Measurements from ENCODE around the gene PLGLB2.
"Not testable (repeated sequence)": the region's sequence is repeated elsewhere in the genome, so short reads cannot be mapped to it uniquely, and the experiment has no call there.

The PLGLB2 gene

DNA sequence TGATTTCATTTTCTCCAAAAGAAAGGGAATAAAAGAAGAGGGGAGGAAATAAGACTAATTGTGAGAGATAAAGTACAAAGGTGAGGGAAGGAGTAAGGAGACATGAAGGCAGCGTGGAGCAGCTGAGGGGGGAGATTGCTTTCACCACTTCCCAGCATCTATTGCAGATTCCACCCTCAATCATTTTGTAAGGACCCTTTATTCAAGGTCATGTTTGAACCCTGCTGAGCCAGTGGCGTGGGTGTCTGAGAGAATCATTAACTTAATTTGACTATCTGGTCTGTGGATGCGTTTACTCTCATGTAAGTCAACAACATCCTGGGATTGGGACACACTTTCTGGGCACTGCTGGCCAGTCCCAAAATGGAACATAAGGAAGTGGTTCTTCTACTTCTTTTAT, at the start of gene PLGLB2:
TSS of gene PLGLB2 (plus strand) at position 297 of the 400 bp plus-strand sequence. CDS start at position 364, 67 bp downstream.
- not testable (repeated sequence) for H3F3A ChIP-seq (ENCODE audit: insufficient read depth); H3K4me2 ChIP-seq (ENCODE audit: low read depth, low read length, poor library complexity, severe bottlenecking); H3K9me3 ChIP-seq (ENCODE audit: insufficient read depth, low read length); H3K4me3 ChIP-seq (ENCODE audit: insufficient read depth, low read length, poor library complexity, severe bottlenecking); H3K36me3 ChIP-seq (ENCODE audit: low read length); H4K20me1 ChIP-seq (ENCODE audit: low read depth, low read length); H3K27ac ChIP-seq (ENCODE audit: low read depth, low read length); H2AFZ ChIP-seq (ENCODE audit: low read depth, low read length, severe bottlenecking); H3K9ac ChIP-seq (ENCODE audit: low read length); H3K79me2 ChIP-seq (ENCODE audit: insufficient read depth, low read length); H3K27me3 ChIP-seq (ENCODE audit: low read length); H3K9me2 ChIP-seq (replicated peaks; ENCODE audit: insufficient read depth, low read length)

DNA sequence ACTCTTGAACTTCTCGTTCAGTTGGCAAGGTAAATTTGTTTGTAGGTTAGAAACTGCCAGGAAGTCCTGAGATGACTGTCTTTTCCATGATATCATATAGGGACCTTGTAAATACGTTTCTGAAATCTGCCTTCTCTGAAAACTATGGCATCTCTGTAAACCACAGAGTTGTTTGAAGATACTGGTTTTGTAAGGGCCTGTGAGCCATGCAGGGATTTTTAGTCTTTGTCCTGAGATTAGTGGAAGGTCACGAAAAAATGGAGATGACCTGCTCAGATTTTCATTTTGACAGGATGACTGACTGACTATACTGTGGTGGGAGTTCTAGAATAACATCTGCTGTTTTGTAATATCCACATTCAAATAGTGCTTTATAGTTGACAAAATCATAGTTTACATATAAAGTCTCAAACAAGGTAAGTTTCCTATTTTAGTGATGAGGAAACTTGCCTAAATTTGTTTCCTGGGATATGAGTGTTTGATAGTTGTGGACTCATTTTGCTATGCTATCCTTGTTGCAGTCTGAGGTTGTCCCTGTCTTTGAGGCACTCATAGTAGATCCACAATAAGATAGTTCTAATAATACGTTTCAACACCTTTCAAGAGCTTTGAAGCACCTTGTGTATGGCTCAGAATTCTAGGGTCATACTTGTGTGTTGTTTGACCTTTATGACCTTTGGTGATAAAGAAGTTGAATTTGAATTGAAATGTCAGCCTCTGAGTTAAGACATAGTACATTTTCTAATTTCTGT, 43.1 kb upstream of the PLGLB2 start:
- not testable (repeated sequence) for H3K79me2 ChIP-seq (ENCODE audit: insufficient read depth, low read length); H3K27me3 ChIP-seq (ENCODE audit: low read length); H3K9me2 ChIP-seq (replicated peaks; ENCODE audit: insufficient read depth, low read length); H4K20me1 ChIP-seq (ENCODE audit: low read depth, low read length); H3K36me3 ChIP-seq (ENCODE audit: low read length); H2AFZ ChIP-seq (ENCODE audit: low read depth, low read length, severe bottlenecking); H3K4me3 ChIP-seq (ENCODE audit: insufficient read depth, low read length, poor library complexity, severe bottlenecking); H3K4me2 ChIP-seq (ENCODE audit: low read depth, low read length, poor library complexity, severe bottlenecking); H3K27ac ChIP-seq (ENCODE audit: low read depth, low read length); H3K9me3 ChIP-seq (ENCODE audit: insufficient read depth, low read length); H3F3A ChIP-seq (ENCODE audit: insufficient read depth); H3K9ac ChIP-seq (ENCODE audit: low read length)

DNA sequence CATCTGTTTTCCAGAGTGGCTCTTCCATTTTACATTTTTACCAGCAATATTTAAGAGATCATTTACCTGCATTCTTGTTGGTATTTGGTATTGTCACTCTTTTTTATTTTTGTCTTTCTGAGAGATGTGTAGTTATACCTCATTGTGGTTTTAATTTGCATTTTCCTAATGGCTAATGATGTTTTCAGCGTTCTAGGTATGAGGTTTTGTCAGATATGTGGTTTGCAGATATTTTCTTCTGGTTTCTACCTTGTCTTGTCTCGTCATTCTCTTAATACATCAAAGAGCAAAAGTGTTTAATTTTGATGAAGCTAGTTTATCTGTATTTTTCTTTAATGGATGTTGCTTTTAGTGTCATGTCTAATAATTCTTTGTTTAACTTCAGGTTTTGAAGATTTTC, 39.5 kb upstream of the PLGLB2 start:
- not testable (repeated sequence) for H3K4me3 ChIP-seq (ENCODE audit: insufficient read depth, low read length, poor library complexity, severe bottlenecking); H3K27me3 ChIP-seq (ENCODE audit: low read length); H3K9me3 ChIP-seq (ENCODE audit: insufficient read depth, low read length); H3F3A ChIP-seq (ENCODE audit: insufficient read depth); H2AFZ ChIP-seq (ENCODE audit: low read depth, low read length, severe bottlenecking); H3K36me3 ChIP-seq (ENCODE audit: low read length); H3K4me2 ChIP-seq (ENCODE audit: low read depth, low read length, poor library complexity, severe bottlenecking); H3K9ac ChIP-seq (ENCODE audit: low read length); H3K9me2 ChIP-seq (replicated peaks; ENCODE audit: insufficient read depth, low read length); H4K20me1 ChIP-seq (ENCODE audit: low read depth, low read length); H3K27ac ChIP-seq (ENCODE audit: low read depth, low read length); H3K79me2 ChIP-seq (ENCODE audit: insufficient read depth, low read length)

DNA sequence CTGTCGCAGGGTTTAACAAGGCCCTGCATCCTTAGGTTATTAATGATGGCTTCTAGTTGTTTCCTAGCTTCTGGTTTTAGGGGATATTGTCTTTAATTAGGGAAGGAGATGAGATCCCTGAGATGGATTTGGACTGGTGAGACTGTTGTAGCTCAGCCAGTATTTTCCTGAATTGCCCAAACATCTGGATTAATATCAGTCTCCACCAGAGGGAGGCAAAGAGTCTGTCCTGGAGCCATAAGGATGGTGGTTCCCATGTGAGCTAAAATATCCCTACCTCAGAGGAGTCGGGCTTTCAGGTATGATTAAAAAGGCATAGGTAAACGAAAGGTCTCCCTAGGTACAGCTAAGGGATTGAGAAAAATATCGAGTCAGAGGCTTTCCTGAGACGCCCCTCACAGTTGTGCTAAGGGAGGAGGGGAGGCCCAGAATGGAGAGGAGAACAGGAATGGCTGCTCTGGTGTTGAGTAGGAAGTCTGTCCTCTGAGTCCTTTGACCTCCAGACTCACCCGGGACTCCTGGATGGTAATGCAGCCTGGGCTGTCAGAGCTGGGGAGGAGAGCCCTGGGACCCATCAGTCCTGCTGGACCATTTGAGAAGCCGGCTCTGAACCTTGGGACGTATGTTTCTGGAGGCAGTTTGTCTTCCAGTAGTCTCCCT, 19.8 kb upstream of the PLGLB2 start:
- H3K9me3 ChIP-seq (ENCODE audit: insufficient read depth, low read length); H3K79me2 ChIP-seq (ENCODE audit: insufficient read depth, low read length); H3K9ac ChIP-seq (ENCODE audit: low read length); H4K20me1 ChIP-seq (ENCODE audit: low read depth, low read length); H3K4me3 ChIP-seq (ENCODE audit: insufficient read depth, low read length, poor library complexity, severe bottlenecking); H3K36me3 ChIP-seq (ENCODE audit: low read length); H3K27ac ChIP-seq (ENCODE audit: low read depth, low read length); H3K9me2 ChIP-seq (replicated peaks; ENCODE audit: insufficient read depth, low read length); H3K27me3 ChIP-seq (ENCODE audit: low read length); H3K4me2 ChIP-seq (ENCODE audit: low read depth, low read length, poor library complexity, severe bottlenecking); H3F3A ChIP-seq (ENCODE audit: insufficient read depth); H2AFZ ChIP-seq (ENCODE audit: low read depth, low read length, severe bottlenecking): not testable (repeated sequence)

DNA sequence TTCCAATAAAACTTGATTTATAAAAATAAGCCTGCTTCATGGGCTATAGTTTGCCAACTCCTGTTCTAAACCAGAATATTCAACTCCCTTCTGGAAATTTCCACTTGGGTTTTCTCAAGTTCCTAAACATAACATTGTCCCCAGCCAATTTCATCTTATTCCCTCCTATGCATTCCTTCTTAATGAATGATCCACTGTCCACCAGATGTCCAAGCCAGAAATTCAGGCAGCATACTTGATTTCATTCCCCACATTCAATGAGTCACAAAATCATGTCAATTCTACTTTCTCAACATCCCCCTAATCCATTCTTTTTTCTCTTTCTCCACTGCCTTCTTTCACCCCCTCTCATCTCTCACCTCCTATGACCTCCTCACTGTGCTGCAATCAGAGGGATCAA, 7.0 kb upstream of the PLGLB2 start:
- H2AFZ ChIP-seq (ENCODE audit: low read depth, low read length, severe bottlenecking); H4K20me1 ChIP-seq (ENCODE audit: low read depth, low read length); H3F3A ChIP-seq (ENCODE audit: insufficient read depth); H3K36me3 ChIP-seq (ENCODE audit: low read length); H3K9me2 ChIP-seq (replicated peaks; ENCODE audit: insufficient read depth, low read length); H3K4me3 ChIP-seq (ENCODE audit: insufficient read depth, low read length, poor library complexity, severe bottlenecking); H3K27ac ChIP-seq (ENCODE audit: low read depth, low read length); H3K9me3 ChIP-seq (ENCODE audit: insufficient read depth, low read length); H3K9ac ChIP-seq (ENCODE audit: low read length); H3K79me2 ChIP-seq (ENCODE audit: insufficient read depth, low read length); H3K27me3 ChIP-seq (ENCODE audit: low read length); H3K4me2 ChIP-seq (ENCODE audit: low read depth, low read length, poor library complexity, severe bottlenecking): not testable (repeated sequence)

DNA sequence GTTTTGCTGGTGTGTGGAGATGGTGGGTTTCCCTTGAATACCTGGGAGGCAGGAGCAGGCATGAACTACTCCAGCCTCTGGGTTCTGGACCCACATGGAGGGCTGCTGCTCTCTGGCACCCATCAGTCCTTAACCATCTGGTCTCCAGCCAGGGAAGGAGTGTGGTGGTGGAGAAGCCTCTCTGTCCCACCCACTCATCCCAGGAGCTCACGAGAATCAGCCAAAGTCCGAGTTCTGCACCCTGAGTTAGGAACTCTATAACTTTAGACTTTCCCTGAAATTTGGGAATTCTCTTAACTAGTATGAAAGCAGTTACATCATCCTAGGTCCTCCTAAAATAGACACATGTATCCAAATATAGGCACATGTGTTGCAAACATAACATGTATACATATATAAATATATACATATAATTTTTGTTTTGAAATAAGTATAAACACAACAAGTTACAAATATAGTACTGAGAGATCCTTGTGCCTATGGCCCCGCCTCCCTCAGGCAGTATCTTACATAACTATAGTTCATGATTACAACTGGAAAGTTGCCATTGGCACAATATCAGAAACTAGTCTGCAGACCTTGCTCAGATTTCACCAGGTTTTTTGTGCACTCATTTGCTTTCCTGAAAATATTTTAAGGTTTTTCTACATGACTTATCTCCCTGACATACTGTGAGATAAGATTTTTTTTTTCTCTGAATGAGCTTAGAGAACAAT, 5.3 kb upstream of the PLGLB2 start:
- H3K36me3 ChIP-seq (ENCODE audit: low read length); H3F3A ChIP-seq (ENCODE audit: insufficient read depth); H2AFZ ChIP-seq (ENCODE audit: low read depth, low read length, severe bottlenecking); H4K20me1 ChIP-seq (ENCODE audit: low read depth, low read length); H3K9me3 ChIP-seq (ENCODE audit: insufficient read depth, low read length); H3K79me2 ChIP-seq (ENCODE audit: insufficient read depth, low read length); H3K9ac ChIP-seq (ENCODE audit: low read length); H3K4me3 ChIP-seq (ENCODE audit: insufficient read depth, low read length, poor library complexity, severe bottlenecking); H3K4me2 ChIP-seq (ENCODE audit: low read depth, low read length, poor library complexity, severe bottlenecking); H3K9me2 ChIP-seq (replicated peaks; ENCODE audit: insufficient read depth, low read length); H3K27me3 ChIP-seq (ENCODE audit: low read length); H3K27ac ChIP-seq (ENCODE audit: low read depth, low read length): not testable (repeated sequence)

DNA sequence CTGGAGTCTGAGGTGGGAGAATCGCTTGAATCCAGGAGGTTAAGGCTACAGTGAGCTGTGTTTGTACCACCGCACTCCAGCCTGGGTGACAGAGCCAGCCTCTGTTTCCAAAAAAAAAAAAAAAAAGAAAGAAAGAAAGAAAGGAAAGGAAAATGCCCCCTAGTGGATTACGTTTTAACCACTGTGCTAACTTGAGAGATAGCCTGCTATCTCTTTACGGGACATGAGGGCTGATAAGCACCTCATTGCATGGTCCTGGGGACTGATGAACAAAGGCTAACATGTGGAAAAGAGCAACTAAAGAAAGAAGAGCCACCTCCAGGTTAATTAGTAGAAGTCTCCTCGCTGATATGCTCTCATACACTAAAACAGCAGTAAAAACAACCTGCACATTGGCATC, 4.2 kb upstream of the PLGLB2 start:
- not testable (repeated sequence) for H3K4me2 ChIP-seq (ENCODE audit: low read depth, low read length, poor library complexity, severe bottlenecking); H3K9me2 ChIP-seq (replicated peaks; ENCODE audit: insufficient read depth, low read length); H3F3A ChIP-seq (ENCODE audit: insufficient read depth); H4K20me1 ChIP-seq (ENCODE audit: low read depth, low read length); H3K36me3 ChIP-seq (ENCODE audit: low read length); H2AFZ ChIP-seq (ENCODE audit: low read depth, low read length, severe bottlenecking); H3K9ac ChIP-seq (ENCODE audit: low read length); H3K27me3 ChIP-seq (ENCODE audit: low read length); H3K4me3 ChIP-seq (ENCODE audit: insufficient read depth, low read length, poor library complexity, severe bottlenecking); H3K79me2 ChIP-seq (ENCODE audit: insufficient read depth, low read length); H3K27ac ChIP-seq (ENCODE audit: low read depth, low read length); H3K9me3 ChIP-seq (ENCODE audit: insufficient read depth, low read length)

Measured in SU-DHL-6 (cell line).